GM10248 (cell line): ENCODE results near the gene BARX2.
"Not testable (repeated sequence)": the region's sequence is repeated elsewhere in the genome, so short reads cannot be mapped to it uniquely, and the experiment has no call there.

Experiments used
- CTCF ChIA-PET: fragments of 300-600 bp; sonication (Branson Sonifier 250); formaldehyde crosslinking; extraction: SDS; loops from one replicate; lab custom pipeline; 2021; ENCODE audit warnings: antibody characterized with exemption; lab: Yijun Ruan, JAX
- POLR2A ChIA-PET: fragments of 350-650 bp; sonication (Branson Sonifier 250); formaldehyde crosslinking; extraction: SDS; loops from one replicate; lab custom pipeline; 2020; ENCODE audit warnings: antibody characterized with exemption; lab: Yijun Ruan, JAX
- DNase-seq: peaks from one replicate; pipeline ENCODE4 v3.0.0; 2012; ENCODE audit errors: extremely low spot score
- CTCF ChIP-seq: IDR thresholded peaks from 2 replicates; pipeline ENCODE4 v1.5.1; 2012; ENCODE audit warnings: mild to moderate bottlenecking, low read depth; ENCODE audit errors: extremely low read depth, missing control alignments, control extremely low read depth

Gene BARX2

GRCh38 chr11:129333873-129334272, 41.8 kb upstream of the BARX2 start:
- POLR2A ChIA-PET, result no interaction called here
- CTCF ChIA-PET, result interaction anchor here (1.3 kb wide), 1 partner anchor 17 kb away, joined by 3 read pairs; no protein-coding TSS in a partner anchor
- DNase-seq, result no peak
- TF ChIP-seq CTCF, result no peak

- DNase-seq, CTCF ChIA-PET, POLR2A ChIA-PET: not testable (repeated sequence)
Measured at GRCh38 chr11:129344301-129344940, 31.2 kb upstream of the BARX2 start.

GRCh38 chr11:129346916-129347315, 28.7 kb upstream of the BARX2 start:
- ChIA-PET CTCF (no interaction called here), POLR2A (no interaction called here)
- DNase-seq, result no peak
- no peak for TF ChIP-seq CTCF

- TF ChIP-seq CTCF, result no peak
- DNase-seq, result no peak
- ChIA-PET CTCF (interaction anchor here (2.2 kb wide), 1 partner anchor 15 kb away, joined by 12 read pairs; no protein-coding TSS in a partner anchor), POLR2A (no interaction called here)
Measured at GRCh38 chr11:129348813-129349212, 26.8 kb upstream of the BARX2 start.

GRCh38 chr11:129352676-129353075, 23.0 kb upstream of the BARX2 start:
- no peak for DNase-seq
- ChIA-PET POLR2A (no interaction called here), CTCF (no interaction called here)
- TF ChIP-seq CTCF, result no peak

- TF ChIP-seq CTCF, result no peak
- ChIA-PET CTCF (no interaction called here), POLR2A (no interaction called here)
- DNase-seq, result no peak
Measured at GRCh38 chr11:129354691-129355090, 21.0 kb upstream of the BARX2 start.

- no peak for DNase-seq
- ChIA-PET POLR2A (no interaction called here), CTCF (no interaction called here)
- no peak for TF ChIP-seq CTCF
Measured at GRCh38 chr11:129359748-129360147, 15.9 kb upstream of the BARX2 start.
